K562 (cell line): ENCODE measurements around the gene MEX3D.

Experiments
- ARID3B ChIP-seq: fragments of 250-450 bp; sonication (Bioruptor Pico); IDR thresholded peaks from 2 replicates; pipeline ENCODE4 v1.4.0; 2020; ENCODE audit warnings: borderline replicate concordance
- ATF2 ChIP-seq: sonication (generic); formaldehyde crosslinking; IDR thresholded peaks from 2 replicates; pipeline ENCODE4 v1.8.1; 2022; ENCODE audit warnings: missing genetic modification reagents
- HNRNPK ChIP-seq: fragments of 200-400 bp; formaldehyde crosslinking; IDR thresholded peaks from one replicate; pipeline ENCODE4 v1.6.1; 2018; ENCODE audit warnings: mild to moderate bottlenecking, low read depth, low read length; ENCODE audit not compliant: poor library complexity, severe bottlenecking
- ZNF740 ChIP-seq, 3 experiments: fragments of 200-800 bp in 1 of 3; sonication (Bioruptor generic) in 1 of 3; sonication (generic) in 1 of 3; formaldehyde crosslinking in 1 of 3; IDR thresholded peaks; 2 replicates each; pipeline versions ENCODE4 v1.6.1 to v1.8.0; 2016 to 2022; ENCODE audit warnings: mild to moderate bottlenecking in 2 of 3, missing compliant biosample characterization in 2 of 3, missing genetic modification characterization in 2 of 3, missing genetic modification reagents in 1 of 3

- TF ChIP-seq HNRNPK (no peak), ZNF740 (CRISPR knock-in tag; IDR thresholded peaks at IDR 0.05) (no peak), ZNF740 (tag; IDR thresholded peaks at IDR 0.05) (no peak), ARID3B (CRISPR knock-in tag) (no peak), ATF2 (no peak)
These were observed 41.8 kb upstream of the MEX3D start for GRCh38 chr19:1609680-1610474.
